GM19438 (cell line): Measurements from ENCODE around the gene TPSD1.
"Not testable (repeated sequence)": the region's sequence is repeated elsewhere in the genome, so short reads cannot be mapped to it uniquely, and the experiment has no call there.

Experiments used
- ATAC-seq: cut with Tn5 transposase; IDR thresholded peaks from one replicate; pipeline ENCODE4 v1.9.1; 2021; ENCODE audit warnings: low read depth; ENCODE audit not compliant: unreplicated experiment

The TPSD1 gene

GRCh38 chr16:1220841-1221627 lies 34.8 kb upstream of the TPSD1 start:
- no peak for ATAC-seq

GRCh38 chr16:1221628-1222552 lies 34.0 kb upstream of the TPSD1 start:
- no peak for ATAC-seq

- no peak for ATAC-seq
These were observed 33.1 kb upstream of the TPSD1 start for GRCh38 chr16:1222553-1223354.

GRCh38 chr16:1223355-1224214 lies 32.3 kb upstream of the TPSD1 start:
- ATAC-seq = no peak

- no peak for ATAC-seq
These were observed 31.3 kb upstream of the TPSD1 start for GRCh38 chr16:1224558-1224957.

GRCh38 chr16:1225051-1225451 lies 30.8 kb upstream of the TPSD1 start, which contains the start of gene TPSG1:
Gene TPSG1 (minus strand): TSS chr16:1225268. CDS start chr16:1225252, 16 bp downstream.
- ATAC-seq = no peak

GRCh38 chr16:1225728-1226311 lies 30.0 kb upstream of the TPSD1 start:
- ATAC-seq = not testable (repeated sequence)

- not testable (repeated sequence) for ATAC-seq
These were observed 29.2 kb upstream of the TPSD1 start for GRCh38 chr16:1226692-1227091.

GRCh38 chr16:1228227-1228626 lies 27.6 kb upstream of the TPSD1 start:
- ATAC-seq = not testable (repeated sequence)

- not testable (repeated sequence) for ATAC-seq
These were observed 26.4 kb upstream of the TPSD1 start for GRCh38 chr16:1229476-1229875.

GRCh38 chr16:1230084-1230470 lies 25.8 kb upstream of the TPSD1 start, which contains the start of gene TPSB2:
Gene TPSB2 (minus strand): TSS chr16:1230184. CDS start chr16:1229951, 233 bp downstream.
- not testable (repeated sequence) for ATAC-seq

GRCh38 chr16:1230471-1231212 lies 25.2 kb upstream of the TPSD1 start:
- ATAC-seq = not testable (repeated sequence)

- not testable (repeated sequence) for ATAC-seq
These were observed 24.6 kb upstream of the TPSD1 start for GRCh38 chr16:1231301-1231700.

GRCh38 chr16:1232049-1232748 lies 23.7 kb upstream of the TPSD1 start:
- ATAC-seq = not testable (repeated sequence)

GRCh38 chr16:1236659-1237058 lies 19.2 kb upstream of the TPSD1 start:
- not testable (repeated sequence) for ATAC-seq

- no peak for ATAC-seq
These were observed 17.9 kb upstream of the TPSD1 start for GRCh38 chr16:1237990-1238389.

- ATAC-seq = not testable (repeated sequence)
These were observed 17.0 kb upstream of the TPSD1 start for GRCh38 chr16:1238909-1239308.

GRCh38 chr16:1239575-1239974 lies 16.3 kb upstream of the TPSD1 start:
- ATAC-seq = not testable (repeated sequence)
